Neural crest cell (in vitro differentiated cells): ENCODE data around the gene ENOX1. TPM values are rescaled to one million over a fixed set of nuclear protein-coding genes. Genes with fewer than 3 reads are reported as not detected.
"Not testable (repeated sequence)": the region's sequence is repeated elsewhere in the genome, so short reads cannot be mapped to it uniquely, and the experiment has no call there.

ENCODE experiments used
- DNase-seq: peaks from one replicate; pipeline ENCODE4 v3.0.0; 2021; ENCODE audit warnings: low read depth, mixed read lengths, low spot score
- H3K27ac Mint-ChIP-seq: one replicate; pipeline ENCODE4 v1.8.0; 2021; ENCODE audit warnings: mild to moderate bottlenecking, mixed read lengths; ENCODE audit not compliant: unreplicated experiment
- H3K27me3 Mint-ChIP-seq: 2 replicates; pipeline ENCODE4 v1.8.0; 2021; ENCODE audit warnings: low read depth, mild to moderate bottlenecking, mixed read lengths
- H3K36me3 Mint-ChIP-seq: 2 replicates; pipeline ENCODE4 v1.8.0; 2021; ENCODE audit warnings: low read depth, mild to moderate bottlenecking, mixed read lengths
- H3K4me1 Mint-ChIP-seq: 2 replicates; pipeline ENCODE4 v1.8.0; 2021; ENCODE audit warnings: mixed read lengths
- H3K4me3 Mint-ChIP-seq: one replicate; pipeline ENCODE4 v1.8.0; 2021; ENCODE audit warnings: mild to moderate bottlenecking, mixed read lengths
- H3K9me3 Mint-ChIP-seq: 2 replicates; pipeline ENCODE4 v1.8.0; 2021; ENCODE audit warnings: mixed read lengths
- CTCF ChIP-seq: fragments of 200-600 bp; sonication (generic); conservative IDR thresholded peaks from 2 replicates; pipeline ENCODE4 v1.5.0; 2021; ENCODE audit warnings: antibody characterized with exemption, mild to moderate bottlenecking
- total RNA-seq: library from RNA; stranded (reverse); gene quantifications from 2 replicates; pipeline ENCODE4 v1.2.1, GENCODE V29; 2021

The ENOX1 gene
- total RNA-seq, 1 donor from 2014 or later = 3.8 TPM

- no peak for DNase-seq
- Mint-ChIP-seq H3K4me1 (no peaks in the 10 kb centered on the region), H3K27ac (peak overlapping the region; percentile 19), H3K36me3 (no peaks in the 10 kb centered on the region), H3K27me3 (no peaks in the 10 kb centered on the region), H3K9me3 (peaks cover 4% of the 10 kb centered on the region), H3K4me3 (no peak overlapping the region)
- TF ChIP-seq CTCF = no peak
These were observed 616.3 kb downstream of the ENOX1 start for GRCh38 chr13:43170506-43170905.

GRCh38 chr13:43168434-43168833 is 618.3 kb downstream of the ENOX1 start:
- not testable (repeated sequence) for H3K36me3 Mint-ChIP-seq, H3K4me1 Mint-ChIP-seq, DNase-seq, H3K27ac Mint-ChIP-seq, H3K4me3 Mint-ChIP-seq, H3K27me3 Mint-ChIP-seq, H3K9me3 Mint-ChIP-seq

GRCh38 chr13:43167731-43168130 is 619.0 kb downstream of the ENOX1 start:
- H3K4me1 Mint-ChIP-seq = no peaks in the 10 kb centered on the region
- H3K27ac Mint-ChIP-seq = no peak overlapping the region
- no peaks in the 10 kb centered on the region for H3K36me3 Mint-ChIP-seq
- no peak overlapping the region for H3K4me3 Mint-ChIP-seq
- H3K9me3 Mint-ChIP-seq = peaks cover 4% of the 10 kb centered on the region
- no peak for TF ChIP-seq CTCF
- no peak for DNase-seq
- H3K27me3 Mint-ChIP-seq = no peaks in the 10 kb centered on the region

- no peak overlapping the region for H3K4me3 Mint-ChIP-seq
- no peak for TF ChIP-seq CTCF
- peaks cover 4% of the 10 kb centered on the region for H3K9me3 Mint-ChIP-seq
- H3K27ac Mint-ChIP-seq = no peak overlapping the region
- DNase-seq = no peak
- H3K27me3 Mint-ChIP-seq = no peaks in the 10 kb centered on the region
- H3K36me3 Mint-ChIP-seq = no peaks in the 10 kb centered on the region
- no peaks in the 10 kb centered on the region for H3K4me1 Mint-ChIP-seq
These were observed 619.9 kb downstream of the ENOX1 start for GRCh38 chr13:43166644-43167457.

Other genes with a start within 250 kb of the ENOX1 start
- gene CCDC122, start 92.8 kb upstream of the ENOX1 start, total RNA-seq = 4.8 and 6.4 TPM in 2 replicates
- gene LACC1, start 92.9 kb upstream of the ENOX1 start, total RNA-seq = 0.75 and 1.1 TPM in 2 replicates